NCI-H82 (cell line): ENCODE results near the gene ZC2HC1B.
"Not testable (repeated sequence)": the region's sequence is repeated elsewhere in the genome, so short reads cannot be mapped to it uniquely, and the experiment has no call there.

Experiments
- DNase-seq: peaks from one replicate; lab custom pipeline; 2025; lab: John Stamatoyannopoulos, UW

ZC2HC1B gene

DNA sequence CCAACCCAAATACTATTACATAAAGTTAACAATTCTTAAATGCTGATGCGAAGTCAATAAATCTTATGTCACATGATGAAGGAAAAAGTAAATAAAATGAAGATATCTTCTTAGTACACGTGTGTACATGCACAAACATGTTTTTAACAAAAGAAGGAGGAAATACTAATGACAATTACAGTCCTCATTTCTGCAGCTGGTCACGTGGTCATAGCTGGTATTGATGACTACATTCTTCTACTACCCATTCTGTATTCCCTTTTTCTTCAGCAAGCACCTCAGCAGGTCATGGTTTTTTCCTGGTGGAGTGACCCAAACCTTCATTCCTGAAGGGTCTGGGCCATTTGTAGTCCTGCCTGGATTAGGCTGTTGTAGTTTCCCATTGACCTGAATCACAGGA lies 4.5 kb downstream of the ZC2HC1B start:
- not testable (repeated sequence) for DNase-seq

- peak; percentile 90 for DNase-seq
These were observed 7.0 kb downstream of the ZC2HC1B start for GRCh38 chr6:143871202-143871730.

DNA sequence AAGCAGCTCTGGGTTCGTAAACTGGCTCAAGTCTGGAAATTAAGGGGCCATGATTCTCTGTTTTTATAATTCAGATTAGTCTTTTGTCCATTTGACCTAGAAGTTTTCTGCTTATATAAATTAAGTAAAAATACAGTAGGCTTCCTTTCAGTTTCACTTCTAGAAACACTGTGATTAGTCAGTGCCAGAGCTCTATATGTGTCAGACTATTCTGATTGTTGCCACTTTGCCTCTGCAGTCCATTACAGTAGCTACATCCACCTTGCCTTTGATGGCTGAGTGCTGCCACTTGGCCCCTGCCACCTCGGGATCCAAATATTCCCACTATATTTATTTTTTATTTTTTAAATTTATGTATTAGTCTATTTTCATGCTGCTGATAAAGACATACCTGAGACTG lies 7.9 kb downstream of the ZC2HC1B start:
- DNase-seq: no peak

- not testable (repeated sequence) for DNase-seq
These were observed 9.3 kb downstream of the ZC2HC1B start for GRCh38 chr6:143873600-143873999.

DNA sequence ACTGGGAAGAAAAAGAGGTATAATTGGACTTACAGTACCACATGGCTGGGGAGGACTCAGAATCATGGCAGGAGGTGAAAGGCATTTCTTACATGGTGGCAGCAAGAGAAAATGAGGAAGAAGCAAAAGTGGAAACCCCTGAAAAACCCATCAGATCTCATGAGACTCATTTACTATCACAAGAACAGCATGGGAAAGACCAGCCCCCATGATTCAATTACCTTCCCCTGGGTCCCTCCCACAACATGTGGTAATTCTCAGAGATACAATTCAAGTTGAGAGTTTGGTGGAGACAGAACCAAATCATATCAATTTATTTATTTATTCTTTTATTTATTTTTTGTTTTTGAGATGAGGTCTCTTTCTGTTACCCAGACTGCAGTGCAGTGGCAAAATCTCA lies 10.2 kb downstream of the ZC2HC1B start:
- not testable (repeated sequence) for DNase-seq

DNA sequence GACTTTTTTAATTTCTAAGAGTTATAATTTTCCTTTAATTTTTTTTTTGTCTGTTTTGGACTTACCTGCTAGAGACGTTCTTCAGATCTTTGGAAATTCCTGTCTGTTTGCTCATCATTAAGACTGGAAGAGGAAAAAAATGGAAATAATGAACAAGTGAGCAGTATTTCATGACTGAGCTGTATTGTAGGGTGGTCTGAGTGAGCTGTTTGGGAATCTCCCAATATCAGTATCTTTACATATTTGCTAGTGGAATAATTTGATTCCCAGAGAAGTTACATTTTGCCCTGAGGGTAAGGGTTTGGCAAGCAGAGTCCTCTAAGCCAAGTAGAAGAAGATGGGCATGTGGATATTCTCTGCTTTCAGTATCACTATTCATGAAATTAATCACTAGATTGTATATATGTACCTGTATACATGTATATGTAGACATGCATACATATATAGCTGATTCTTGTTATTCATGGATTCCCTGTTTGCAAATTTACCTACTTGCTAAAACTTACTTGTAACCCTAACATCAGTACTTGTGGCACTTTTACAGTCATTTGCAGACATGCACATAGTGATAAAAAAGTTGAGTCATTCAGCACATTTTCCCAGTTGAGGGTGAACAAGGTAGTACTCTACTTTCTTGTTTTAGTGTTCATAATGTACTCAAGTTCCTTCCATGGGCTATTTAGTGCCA lies 13.5 kb downstream of the ZC2HC1B start:
- no peak for DNase-seq

- no peak for DNase-seq
These were observed 14.0 kb downstream of the ZC2HC1B start for GRCh38 chr6:143878272-143878760.

DNA sequence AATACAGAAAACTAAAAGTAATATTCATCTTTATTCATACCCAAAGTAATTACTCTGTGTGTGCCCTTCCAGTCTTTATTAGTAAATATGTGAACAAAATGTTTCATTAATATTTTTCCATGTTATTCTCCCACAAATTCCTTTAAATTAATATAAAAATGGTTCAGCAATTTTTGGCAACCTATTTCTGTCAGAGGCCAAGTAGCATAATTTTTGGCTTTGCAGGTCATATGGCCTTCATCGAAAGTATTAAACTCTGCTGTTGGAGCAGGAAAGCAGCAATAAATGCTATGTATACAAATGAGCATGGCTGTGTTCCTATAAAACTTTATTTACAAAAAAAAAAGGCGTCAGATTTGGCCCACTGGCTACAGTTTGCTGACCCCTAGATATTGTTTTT lies 16.1 kb downstream of the ZC2HC1B start:
- DNase-seq: no peak

DNA sequence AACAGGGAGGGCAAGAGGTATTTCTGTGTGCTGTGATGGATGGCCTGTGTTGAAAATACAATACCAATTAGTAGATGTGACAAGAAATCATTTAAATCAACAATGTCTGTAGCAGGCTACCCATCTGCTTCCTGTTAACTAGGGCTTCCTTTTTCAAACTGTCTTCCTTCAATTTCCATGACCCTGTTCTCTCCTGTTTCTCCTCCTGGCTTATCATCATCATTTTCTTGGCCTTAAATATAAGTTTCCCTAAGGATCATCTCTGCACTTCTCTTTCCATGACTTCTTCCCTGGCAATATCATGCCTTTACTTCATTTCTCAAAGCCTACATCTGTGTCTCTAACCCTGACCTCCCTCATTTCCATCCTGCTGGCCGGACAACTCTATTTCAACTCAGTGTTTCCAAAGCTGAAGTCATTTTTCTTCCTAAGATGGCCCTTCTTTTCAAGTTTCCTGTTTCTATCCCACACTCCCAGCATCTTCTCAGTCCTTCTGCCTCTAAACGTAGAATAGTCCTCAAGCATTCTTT lies 18.2 kb downstream of the ZC2HC1B start:
- no peak for DNase-seq

DNA sequence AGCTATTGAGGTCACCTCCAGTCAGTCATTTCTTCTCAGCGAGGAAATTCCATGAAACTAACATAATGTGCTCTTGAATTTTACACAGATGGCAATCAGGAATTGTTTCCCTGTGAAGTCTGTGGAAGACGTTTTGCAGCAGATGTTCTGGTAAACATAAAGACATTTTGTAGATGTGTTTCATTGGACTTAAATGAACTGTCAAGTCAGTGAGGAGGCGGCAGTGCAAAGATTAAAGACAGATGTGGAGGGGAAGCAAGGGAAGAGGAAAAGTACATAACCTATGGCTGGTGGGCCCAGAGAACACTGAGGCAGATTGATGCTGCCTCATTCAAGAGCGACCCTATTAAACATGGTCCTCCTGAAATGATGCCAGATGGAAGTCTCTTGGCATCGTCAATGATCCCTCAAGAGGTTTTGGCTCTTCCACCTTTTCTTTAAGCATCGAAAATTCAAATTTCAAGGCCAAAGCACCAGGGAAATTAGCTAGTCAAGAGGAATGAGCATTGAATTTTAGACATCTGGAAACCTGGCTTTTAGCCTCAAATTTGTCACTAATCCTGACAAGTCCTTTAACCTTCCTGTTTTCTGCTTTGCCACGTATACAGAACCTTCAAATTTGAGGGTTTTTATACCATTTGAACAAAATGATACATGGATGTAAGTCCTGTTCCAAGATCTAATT lies 20.1 kb downstream of the ZC2HC1B start:
- no peak for DNase-seq

DNA sequence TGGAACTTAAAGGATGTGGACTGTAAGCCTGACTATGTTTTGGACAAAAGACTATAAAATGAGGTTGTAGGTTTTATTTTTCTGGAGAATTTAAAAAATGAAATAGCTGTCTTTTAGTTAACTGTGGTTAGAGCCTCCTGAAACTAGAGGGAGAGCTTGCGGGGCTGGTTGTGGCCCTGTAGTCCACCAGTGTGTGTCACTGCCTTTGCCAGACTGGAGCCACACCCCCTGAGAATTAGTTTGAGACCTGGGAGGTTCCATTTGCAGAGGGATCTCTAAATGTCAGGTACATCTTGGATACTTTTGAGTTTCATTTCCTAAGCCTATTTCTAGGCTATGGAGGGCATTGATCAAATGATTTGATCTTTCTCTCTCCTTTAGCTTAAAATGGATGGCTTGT lies 20.8 kb downstream of the ZC2HC1B start:
- DNase-seq: no peak

GRCh38 chr6:143894655-143895054 lies 30.4 kb downstream of the ZC2HC1B start:
- DNase-seq: no peak

DNA sequence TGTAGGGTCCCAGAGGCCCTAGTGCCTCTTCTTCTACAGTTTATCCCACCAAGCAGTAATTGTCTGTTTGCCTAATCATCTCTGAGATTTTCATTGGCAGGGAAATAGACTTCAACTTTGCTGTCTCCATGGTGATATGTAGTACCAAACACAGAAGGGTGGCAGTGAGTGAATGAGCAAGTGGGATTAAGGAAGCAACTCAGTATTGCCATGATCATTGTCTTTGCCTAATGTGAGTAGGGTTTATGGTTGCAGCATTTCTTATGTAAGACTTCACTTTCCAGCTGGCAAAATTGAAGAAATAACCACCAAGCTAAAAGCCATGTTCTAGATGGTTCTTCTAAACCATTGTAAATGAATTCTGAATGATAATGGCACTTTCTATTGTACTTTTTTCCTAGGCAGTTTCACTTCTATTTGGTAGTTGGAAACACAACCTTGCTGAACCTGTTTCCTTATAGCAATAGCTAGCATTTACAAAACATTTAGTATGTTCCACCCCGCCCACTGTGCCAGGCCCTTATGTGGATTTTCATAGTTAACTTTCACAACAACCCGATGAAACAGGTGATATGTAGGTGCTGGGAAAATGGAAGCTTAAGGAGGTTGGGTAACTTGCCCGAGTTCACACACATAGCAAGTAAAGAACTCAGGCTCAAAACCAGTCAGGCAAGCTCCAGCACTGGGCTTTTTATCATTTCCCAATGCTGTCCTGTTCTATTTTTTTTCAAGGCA lies 32.0 kb downstream of the ZC2HC1B start:
- no peak for DNase-seq

- no peak for DNase-seq
These were observed 36.1 kb downstream of the ZC2HC1B start for GRCh38 chr6:143900358-143900757.

DNA sequence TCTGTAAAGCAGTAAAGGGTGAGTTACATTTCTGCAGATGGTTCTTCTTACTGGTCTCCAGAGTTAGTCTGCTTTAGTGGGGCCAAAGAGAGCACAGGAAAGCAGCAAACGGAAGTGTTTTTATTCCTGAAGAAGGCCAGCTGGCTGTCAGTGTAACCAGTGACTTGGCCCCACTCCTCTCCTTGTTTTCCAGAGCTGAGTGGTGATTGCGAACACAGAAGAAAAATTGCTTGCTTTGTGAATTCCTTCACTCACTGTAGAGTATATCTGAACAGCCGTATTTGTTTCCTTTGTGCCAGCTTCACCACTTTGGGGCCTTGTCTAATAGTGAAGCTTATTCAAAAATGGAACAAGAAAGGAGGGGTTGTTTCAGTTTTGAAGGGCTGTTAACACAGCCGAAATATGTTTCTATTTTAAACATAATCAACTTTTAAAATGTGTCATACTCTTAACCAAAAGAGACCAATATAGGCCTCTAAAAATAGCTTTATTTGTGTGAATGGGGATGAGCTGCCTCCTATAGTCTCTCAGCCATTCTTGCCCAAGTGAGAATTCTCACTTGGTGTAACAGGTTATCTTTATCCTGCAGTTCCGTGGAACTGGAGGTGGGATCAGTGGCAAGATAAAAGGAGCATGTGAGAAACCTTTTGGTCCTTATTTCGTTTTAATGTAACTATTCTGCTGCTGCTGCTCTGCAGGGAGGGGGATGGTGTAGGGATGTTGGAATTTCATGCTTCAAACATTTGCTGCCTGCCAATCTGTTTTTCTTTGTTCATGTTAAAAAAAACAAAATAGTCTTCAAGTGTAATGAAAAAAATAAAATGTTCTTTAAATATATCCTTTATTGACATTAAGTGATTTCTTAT lies 37.8 kb downstream of the ZC2HC1B start:
- DNase-seq: no peak

DNA sequence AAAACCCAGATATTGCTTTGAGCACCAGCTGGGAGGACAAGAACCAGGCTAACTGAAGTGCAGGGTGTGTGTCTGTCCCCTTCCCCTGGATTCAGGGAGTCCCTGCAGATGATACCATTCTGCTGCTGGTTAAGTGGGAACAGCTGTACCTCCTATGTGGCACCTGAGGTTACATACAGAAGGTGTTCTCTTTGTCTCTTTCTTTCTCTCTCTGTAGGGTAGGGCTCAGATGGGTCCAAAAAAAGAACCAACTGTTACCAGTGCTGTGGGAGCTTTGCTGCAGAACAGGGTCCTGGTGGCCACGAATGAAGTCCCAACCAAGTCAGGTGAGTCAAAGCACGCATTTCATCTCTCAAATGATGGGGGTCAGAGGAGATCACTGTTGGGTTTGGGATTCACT lies 38.6 kb downstream of the ZC2HC1B start:
- DNase-seq: no peak

- DNase-seq: no peak
These were observed 46.8 kb downstream of the ZC2HC1B start for GRCh38 chr6:143911028-143911427.

DNA sequence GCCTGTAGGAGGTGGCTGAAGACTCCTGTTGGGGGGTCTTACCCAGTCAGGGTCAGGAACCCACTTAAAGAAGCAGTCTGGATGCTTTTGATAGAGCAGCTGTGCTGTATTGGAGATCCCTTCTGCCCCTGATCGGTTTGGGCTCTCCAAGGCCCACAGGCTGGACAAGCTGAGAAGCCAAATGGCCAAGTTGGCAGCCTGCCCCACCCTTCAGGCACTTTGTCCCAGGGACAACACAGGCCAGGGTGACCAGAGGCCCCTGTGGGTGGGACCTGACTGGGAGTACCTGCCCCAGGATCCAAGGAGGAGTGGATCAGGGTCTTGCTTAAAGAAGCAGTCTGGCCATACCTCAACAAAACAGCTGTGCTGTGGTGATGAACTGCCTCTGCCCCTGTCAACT lies 48.4 kb downstream of the ZC2HC1B start:
- no peak for DNase-seq

GRCh38 chr6:143917026-143917425 lies 52.8 kb downstream of the ZC2HC1B start:
- DNase-seq: not testable (repeated sequence)

GRCh38 chr6:143928853-143929252 lies 64.6 kb downstream of the ZC2HC1B start:
- DNase-seq: no peak

DNA sequence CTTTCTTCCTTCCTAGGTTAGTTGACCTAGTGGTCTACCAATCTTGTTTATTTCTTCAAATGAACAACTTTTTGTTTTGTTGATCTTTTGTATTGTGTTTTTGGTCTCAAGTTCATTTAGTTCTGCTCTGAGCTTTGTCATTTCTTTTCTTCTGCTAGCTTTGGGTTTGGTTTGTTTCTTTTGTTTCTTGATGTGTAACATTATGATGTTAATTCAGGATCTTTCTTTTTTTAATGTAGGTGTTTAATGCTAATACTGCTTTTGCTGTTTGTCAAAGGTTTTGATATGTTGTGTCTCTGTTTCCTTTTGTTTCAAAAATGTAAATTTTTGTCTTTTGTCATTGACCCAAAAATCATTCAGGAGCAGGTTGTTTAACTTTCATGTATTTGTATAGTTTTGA lies 65.7 kb downstream of the ZC2HC1B start:
- no peak for DNase-seq
